ENCODE results near the gene KIF16B. TPM values are rescaled to one million over a fixed set of nuclear protein-coding genes. Genes with fewer than 3 reads are reported as not detected.
"Not testable (repeated sequence)": the region's sequence is repeated elsewhere in the genome, so short reads cannot be mapped to it uniquely, and the experiment has no call there.

The KIF16B gene
- polyA plus RNA-seq, 3 donors = 21.7 to 24.9 (median 23.5) TPM

DNA sequence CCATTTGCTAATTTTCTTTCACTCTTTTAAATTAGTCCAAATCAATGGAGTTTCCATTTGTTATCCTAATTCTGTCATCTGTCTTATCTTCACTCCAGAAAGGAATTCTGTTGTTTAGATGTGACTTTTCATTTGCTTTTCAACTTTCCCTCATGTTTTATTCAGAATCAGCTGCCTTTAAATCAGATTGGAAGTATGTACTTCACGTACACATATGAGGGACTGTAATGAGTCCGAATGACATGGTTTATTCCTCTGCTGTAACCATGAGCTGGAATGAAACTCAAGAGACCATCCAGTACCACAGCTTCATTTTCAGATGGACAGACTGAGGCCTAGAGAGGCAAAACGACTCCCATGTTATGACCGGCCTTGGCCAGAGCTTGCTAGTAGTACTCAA lies 302.3 kb downstream of the KIF16B start:
- no peak for DNase-seq (ENCODE audit: low read depth in 3 of 3, low spot score in 2 of 3)

DNA sequence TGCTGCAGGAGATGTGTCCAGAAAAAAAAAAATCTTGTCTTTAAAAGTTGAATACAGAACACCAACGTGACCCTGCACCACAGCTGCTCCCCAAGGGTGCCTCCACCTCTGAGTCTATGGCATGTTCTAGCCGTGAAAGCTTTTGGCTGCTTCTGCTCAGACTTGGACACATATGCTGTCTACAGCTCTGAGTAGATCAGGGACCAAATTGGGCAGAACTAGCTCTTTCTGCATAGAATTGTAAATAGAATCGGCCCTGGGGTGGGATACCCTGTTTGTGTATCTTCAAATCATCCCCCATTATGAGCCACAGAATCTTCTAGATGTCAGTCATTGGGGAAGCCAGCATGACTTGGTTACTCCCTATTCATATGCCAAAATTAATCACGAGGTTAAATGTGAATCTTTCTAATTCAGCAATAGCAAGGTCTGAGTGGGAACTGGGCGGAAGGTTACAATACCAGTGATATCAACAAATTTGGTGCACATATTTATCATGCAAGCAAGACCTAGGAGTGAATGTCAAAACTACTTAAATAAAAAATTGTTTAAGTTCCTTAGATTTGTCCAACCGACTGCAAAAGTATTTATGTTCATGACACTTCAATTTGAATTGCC lies 302.8 kb downstream of the KIF16B start:
- no peak for DNase-seq (ENCODE audit: low read depth in 3 of 3, low spot score in 2 of 3)

DNA sequence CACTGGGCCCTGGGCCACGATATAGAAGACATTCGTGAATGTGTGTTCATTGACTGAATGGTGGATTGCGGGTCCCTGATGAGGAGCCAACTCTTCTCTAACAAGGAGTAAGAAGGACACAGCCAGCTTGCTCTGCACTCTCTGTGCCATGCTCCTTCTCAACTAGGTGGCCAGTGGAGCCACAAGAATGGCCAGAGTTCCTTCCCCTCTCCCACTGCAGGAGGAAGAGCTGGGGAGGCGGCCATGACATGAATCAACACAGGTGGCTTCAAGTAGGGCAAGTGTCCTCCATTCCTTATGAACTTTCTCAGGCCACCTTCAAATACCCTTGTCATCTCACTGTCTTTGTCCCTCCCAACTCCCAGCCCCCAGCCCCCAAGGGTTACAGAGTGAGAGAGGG lies 305.7 kb downstream of the KIF16B start:
- no peak for DNase-seq (ENCODE audit: low read depth in 3 of 3, low spot score in 2 of 3)

DNA sequence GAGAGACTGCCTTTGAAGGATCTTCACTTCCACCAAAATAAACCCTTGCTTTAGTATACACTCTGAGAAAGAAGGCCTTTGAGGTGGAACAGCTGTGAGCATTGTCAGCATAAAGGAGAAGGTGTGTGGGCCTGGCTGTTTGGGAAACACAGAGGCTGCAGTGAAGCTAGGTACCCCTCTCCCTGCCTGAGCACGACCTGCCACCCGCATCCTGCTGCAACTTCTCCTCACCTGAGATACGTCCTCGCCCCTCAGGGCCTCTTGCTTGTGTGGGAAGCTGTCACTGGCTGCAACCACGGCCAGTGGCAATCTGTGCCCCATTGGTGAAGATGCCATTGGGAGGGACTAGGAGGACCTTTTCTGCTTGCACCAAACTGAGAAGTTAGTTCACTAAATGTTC lies 307.9 kb downstream of the KIF16B start:
- DNase-seq (ENCODE audit: low read depth in 3 of 3, low spot score in 2 of 3) = no peak

DNA sequence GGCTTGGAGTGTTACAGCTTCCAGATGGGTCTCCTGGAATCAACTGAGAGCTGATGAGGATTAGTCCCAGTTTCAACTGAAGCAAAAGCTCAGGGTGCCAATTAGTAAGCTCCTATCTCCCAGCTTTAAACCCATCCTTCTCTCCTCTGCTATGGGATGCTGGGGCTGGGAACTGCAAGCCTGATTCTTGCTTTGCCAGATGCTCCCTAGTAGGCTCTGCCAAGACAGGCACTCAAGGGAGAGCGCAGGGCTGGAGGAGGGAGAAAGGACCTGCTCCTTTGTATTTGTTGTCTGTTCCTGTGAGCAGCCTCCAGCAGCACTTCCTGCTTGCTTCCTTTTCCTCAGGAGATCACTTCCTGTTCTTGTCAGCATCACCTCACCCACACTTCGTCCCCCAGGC lies 309.7 kb downstream of the KIF16B start:
- no peak for DNase-seq (ENCODE audit: low read depth in 3 of 3, low spot score in 2 of 3)

DNA sequence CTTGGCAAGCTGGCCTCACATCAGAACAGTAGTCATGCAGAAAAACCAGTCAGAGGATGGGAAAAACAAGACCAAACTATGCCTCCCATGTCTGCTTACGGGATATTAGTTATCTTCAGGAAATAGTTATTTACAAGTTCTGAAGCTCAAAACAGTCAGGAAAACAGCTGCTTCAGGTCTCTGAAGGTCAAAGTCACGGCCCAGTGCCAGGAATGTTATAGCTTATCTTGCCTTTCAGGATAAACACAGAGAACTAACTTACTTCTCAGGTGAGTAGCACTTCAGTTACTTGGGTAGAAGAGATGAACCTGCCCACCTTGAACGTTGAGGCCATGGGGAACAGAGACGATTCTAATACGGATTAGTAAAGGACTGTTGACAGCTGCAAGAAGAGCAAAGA lies 310.7 kb downstream of the KIF16B start:
- DNase-seq (ENCODE audit: low read depth in 3 of 3, low spot score in 2 of 3) = no peak

DNA sequence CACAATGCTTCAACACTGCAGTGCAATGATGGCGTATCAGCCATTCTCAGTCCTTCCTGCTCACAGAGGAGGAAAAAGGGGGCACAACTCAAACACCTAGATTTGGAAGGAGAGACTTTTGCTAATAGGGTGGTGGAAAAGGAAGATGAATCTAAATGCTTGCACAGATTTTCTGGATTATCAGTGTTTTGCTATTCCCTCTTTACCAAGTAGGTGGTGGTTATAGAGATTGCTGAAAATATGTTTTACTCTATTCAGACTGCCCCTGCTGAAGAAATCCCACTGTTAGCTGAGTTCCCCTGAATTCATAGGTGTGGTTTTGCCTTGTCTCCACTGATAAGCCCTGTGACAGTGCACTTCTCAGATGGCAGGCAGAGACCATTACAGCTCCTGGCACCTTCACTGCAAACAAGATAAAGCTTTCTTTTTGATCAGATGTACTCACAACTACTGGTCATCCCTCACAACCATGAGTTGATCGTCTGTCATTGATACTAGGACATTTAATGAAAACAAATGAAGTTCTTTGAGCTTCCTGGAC lies 311.4 kb downstream of the KIF16B start:
- DNase-seq (ENCODE audit: low read depth in 3 of 3, low spot score in 2 of 3) = no peak

DNA sequence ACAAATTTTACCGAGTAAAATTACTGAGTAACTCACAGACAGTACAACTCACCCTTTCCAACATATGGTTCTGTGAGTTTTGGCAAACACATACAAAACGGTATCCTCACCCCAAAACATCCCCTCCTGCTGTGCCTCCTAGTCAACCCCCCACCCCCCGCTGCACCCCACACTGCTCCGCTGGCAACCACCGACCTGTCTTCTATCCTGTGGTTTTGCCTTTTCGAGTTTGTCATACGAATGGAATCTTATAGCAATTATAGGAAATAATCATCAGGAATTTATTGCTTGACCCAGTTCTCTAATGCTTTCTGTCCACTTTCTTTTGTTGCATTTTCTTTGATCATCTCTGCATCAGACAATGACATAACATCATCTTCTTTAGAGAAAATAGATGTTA lies 312.3 kb downstream of the KIF16B start:
- DNase-seq (ENCODE audit: low read depth in 3 of 3, low spot score in 2 of 3) = no peak

DNA sequence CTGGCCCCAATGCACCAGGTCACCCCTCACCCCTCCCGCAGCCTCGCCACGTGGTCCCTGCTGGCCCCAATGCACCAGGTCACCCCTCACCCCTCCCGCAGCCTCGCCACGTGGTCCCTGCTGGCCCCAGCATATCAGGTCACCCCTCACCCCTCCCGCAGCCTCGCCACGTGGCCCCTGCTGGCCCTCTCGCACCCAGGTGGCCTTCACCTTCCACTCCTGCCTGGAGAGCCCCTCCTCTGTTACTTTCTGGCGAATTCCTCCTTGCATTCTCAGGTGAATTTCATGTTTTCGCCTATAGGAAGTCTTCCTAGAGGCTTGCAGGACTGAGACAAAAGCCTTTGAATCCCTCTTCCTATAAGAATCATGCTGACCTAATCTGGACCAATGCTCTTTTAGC lies 313.1 kb downstream of the KIF16B start:
- not testable (repeated sequence) for DNase-seq (ENCODE audit: low read depth in 3 of 3, low spot score in 2 of 3)

DNA sequence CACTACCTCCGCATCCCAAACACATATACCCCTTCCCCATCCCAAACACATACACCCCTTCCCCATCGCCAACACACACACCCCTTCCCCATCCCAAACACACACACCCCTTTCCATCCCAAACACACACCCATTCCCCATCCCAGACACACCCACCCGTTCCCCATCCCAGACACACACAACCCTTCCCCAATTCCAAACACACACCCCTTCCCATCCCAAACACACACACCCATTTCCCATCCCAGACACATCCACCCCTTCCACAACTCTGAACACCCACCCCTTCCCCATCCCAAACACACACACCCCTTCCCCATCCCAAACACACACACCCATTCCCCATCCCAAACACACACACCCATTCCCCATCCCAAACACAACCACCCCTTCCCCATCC lies 314.5 kb downstream of the KIF16B start:
- DNase-seq (ENCODE audit: low read depth in 3 of 3, low spot score in 2 of 3) = no peak

DNA sequence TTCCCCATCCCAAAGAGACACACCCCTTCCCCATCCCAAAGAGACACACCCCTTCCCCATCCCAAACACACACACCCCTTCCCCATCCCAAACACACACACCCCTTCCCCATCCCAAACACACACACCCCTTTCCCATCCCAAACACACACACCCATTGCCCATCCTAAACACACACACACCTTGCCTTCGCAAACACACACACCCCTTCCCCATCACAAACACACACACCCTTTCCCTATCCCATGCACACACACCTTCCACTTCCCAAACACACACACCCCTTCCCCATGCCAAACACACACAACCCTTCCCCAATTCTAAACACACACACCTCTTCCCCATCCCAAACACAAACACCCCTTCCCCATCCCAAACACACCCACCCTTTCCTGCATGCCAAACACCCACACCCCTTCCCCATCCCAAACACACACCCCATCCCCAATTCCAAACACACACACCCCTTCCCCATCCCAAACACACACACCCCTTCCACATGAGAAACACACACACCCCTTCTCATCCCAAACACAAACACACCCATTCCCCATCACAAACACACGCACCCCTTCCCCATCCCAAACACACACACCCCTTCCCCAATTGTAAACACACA lies 315.3 kb downstream of the KIF16B start:
- DNase-seq (ENCODE audit: low read depth in 3 of 3, low spot score in 2 of 3) = no peak

DNA sequence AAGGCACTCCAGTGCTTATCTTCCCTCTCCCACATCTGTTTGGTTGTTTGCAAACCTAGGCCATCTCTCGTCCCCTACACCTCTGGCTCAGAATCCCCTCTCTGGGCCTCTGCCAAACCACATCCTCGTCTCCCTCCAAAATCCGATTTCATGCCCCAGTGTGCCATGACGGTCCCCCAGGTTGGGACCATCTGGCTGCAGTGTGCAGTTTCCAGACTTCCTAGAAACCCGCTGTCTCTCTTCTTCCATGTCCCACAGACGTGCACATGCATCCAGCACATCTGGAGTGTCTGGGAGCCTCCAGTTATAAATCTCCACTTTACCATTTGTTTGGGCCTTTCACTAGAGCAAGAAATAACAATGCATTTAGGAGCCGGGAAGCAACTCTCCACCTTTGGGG lies 316.2 kb downstream of the KIF16B start:
- DNase-seq (ENCODE audit: low read depth in 3 of 3, low spot score in 2 of 3) = no peak

DNA sequence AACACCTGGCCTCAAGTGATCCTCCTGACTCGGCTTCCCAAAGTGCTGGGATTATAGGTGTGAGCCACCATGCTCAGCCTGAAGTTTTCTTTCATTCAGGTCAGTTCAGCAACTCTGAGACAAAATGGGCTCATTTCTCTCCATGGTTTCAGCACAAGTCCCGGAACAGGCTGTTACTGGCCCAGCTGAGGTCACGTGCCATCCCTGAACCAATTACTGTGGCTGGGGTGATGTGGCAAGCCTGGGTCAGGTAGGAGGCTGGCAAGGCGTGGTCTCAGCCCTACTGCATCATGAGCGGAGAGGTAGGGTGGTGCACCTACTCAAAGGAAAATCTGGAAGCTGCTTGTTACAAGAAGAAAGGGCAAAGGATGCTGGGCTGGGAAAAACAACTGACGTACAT lies 326.4 kb downstream of the KIF16B start:
- no peak for DNase-seq (ENCODE audit: low read depth in 3 of 3, low spot score in 2 of 3)

DNA sequence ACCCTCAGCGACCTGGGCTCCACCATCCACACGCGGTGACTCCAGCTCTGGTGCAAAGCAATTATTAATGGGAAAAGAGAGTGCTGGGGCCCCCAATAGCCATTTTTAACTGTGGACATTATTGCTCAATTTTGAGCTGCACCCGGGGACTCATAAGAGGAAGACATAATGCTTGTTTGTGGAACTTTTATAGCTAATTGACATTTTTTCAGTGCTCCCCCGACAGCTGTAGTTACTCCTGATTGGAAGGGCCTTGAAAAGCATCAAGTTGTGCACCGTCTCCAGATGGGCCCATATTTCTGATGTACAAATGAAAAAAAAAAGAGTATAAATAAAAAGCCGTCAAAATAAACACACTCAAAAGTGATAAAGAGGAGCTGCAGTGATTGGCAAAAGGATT lies 327.0 kb downstream of the KIF16B start:
- no peak for DNase-seq (ENCODE audit: low read depth in 3 of 3, low spot score in 2 of 3)

DNA sequence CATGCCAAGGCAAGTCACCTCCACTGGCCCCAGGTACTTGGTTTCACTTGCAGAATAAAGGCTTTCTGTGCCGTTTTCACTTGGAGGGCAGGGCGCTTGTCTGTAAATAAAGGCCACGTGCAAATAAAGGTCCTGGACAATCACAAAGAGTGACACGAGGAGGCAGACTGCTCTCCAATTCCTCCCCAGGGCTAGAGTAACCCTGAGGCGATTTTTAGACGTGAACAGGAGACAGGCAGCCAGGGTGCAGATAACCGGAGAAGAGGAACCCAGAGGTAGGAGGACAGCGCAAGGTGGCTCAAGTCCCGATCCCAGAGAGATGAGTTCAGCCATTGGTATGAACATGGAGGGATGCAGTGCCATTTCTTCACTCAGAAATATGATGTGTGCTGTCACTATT lies 327.4 kb downstream of the KIF16B start:
- DNase-seq (ENCODE audit: low read depth in 3 of 3, low spot score in 2 of 3) = no peak

DNA sequence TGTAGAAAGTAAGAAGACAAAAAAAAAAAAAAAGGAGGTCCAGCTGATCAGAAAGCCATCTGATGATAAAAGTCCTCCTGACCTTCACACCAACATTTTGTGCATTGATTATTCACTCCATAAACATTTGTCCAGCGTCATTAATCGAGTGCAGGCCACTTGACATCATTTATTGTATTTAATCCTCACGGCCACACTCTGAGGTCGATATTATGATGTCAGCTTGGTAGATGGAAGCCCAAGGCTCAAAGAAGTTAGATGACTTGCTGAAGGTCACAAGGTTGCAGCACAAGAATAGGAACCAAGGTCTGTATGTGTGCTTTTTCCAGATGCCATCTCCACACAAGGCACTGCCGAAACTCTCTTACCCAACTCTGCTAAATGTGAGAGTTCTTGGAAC lies 328.4 kb downstream of the KIF16B start:
- DNase-seq (ENCODE audit: low read depth in 3 of 3, low spot score in 2 of 3) = no peak

DNA sequence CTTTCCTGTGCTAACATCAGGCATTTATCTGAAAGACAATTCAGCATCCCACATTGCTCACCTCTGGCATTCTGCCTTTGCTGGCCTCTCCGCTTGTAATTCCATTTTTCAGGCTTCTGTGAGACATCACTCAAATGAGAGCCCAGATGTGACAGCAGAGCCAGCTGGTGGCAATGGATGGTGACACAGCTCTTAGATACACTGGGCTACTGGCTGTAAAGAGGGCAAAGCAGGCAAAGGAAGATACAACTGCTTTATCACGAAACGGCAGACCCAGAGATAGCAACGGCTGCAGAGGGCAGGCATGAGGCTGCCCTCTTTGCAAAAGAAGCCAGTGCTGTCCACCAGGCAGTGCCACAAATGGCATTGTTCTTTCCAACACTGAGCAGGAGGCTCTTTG lies 329.8 kb downstream of the KIF16B start:
- DNase-seq (ENCODE audit: low read depth in 3 of 3, low spot score in 2 of 3) = no peak

DNA sequence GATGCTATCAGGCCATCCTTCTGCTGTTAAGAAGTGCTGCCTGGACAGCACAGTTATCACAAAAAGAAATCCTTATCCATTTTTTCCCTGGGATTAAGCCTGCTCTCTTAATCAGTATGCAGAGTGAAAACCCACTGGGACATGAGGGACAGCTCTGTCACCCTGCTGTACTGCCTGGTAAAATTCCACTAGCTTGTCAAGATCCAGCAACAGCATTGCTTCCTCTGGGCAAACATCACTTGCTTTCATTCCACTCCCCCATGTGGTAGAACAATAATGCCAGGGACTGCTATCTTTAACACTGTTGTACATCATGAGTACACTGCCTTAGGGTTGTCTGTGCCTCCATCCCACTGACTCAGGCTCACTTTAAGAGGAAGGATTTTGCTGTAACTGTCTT lies 331.3 kb downstream of the KIF16B start:
- no peak for DNase-seq (ENCODE audit: low read depth in 3 of 3, low spot score in 2 of 3)

DNA sequence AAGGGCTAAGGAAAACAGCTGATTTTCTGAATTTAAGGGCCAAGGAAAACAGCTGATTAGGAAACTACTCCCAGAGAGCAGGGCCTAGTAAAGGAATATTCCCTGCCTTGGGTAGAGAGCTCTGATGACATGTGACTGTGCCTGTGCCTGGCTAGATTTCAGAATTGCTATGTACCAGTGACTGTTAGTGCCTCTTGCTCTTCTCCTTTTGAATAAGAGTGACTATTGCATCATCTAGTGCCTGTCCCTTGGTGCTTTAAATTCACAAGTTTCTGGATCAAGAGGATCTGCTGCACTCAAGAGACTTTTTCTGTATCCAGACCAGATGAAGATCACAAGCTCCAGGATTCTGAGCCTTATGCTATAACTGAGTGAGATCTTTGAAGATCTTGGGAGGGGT lies 332.9 kb downstream of the KIF16B start:
- DNase-seq (ENCODE audit: low read depth in 3 of 3, low spot score in 2 of 3) = no peak

DNA sequence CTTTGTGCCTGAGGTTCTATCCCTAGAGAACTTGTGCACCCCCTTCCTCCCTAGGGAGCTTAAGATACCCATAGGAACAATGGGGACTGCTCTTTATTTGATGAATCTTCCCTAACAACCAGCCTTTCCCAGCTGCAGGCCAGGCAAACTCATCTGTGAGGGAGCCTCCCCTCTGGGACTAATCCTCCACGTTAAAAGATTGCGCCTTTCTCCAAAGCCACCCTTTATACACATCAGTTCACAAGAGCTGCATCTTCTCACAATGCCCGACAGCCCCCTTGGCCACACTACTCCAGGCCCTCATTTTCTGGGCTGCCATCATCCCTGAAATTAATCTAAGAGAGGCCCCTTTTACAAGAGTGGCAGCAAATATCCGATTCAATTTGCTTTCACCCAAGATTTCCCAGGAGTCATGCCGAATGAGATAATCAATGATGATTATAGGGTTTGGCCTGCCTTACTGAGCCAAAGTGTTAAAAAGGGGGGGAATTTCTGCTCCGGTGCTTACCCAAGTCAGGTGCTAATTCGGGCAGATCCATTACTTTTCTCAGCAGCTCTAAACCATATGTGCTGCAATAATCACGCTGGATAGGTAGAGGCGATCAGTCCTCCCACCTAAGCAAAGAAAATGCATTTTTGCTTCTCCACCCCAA lies 336.5 kb downstream of the KIF16B start:
- no peak for DNase-seq (ENCODE audit: low read depth in 3 of 3, low spot score in 2 of 3)

DNA sequence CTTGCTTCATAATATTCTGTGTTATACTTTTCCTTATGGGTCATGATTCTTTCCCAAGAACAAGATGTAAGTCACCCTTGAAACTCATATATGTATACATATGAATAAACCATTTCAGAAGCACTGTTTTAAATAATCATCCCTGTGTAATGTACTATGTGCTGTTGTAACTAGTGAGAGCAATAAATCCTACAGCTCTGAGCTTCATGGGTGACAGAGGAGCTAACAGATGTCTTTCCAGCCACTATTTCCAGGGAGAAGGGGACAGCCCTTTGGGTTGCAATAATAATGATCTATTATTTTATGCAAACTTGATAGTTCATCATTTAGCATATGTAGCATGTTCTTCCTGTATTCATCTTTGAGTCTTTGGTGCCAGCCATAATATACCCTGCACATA lies 342.8 kb downstream of the KIF16B start:
- no peak for DNase-seq (ENCODE audit: low read depth in 3 of 3, low spot score in 2 of 3)

DNA sequence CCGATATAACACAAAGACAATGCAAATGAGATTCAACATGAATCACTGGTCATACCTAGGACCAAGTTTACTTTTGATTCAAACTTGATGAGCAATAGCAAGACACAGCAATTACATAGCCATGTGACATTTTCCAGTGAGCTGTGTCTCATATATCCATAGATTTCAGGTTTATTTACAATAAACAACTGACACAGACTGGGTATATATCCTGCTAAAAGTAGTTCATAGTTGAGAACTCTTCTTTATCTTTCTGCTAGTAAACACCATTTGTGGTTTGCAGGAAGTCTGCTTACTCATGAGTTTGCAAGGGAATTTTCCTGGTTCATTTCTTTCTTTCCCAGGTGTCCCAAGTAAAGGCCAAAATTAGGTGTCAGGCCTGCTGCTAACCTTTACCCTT lies 343.4 kb downstream of the KIF16B start:
- DNase-seq (ENCODE audit: low read depth in 3 of 3, low spot score in 2 of 3) = no peak
